H1 (cell line): ENCODE measurements around the gene AIDA. TPM values are rescaled to one million over a fixed set of nuclear protein-coding genes. Genes with fewer than 3 reads are reported as not detected.

Experiments
- CTCF ChIA-PET: fragments of 300-600 bp; sonication (Branson Sonifier 250); formaldehyde crosslinking; loops from one replicate; lab custom pipeline; 2021; ENCODE audit not compliant: partially characterized antibody; lab: Charles Lee
- POLR2A ChIA-PET: fragments of 300-600 bp; sonication (Branson Sonifier 250); formaldehyde crosslinking; loops from one replicate; lab custom pipeline; 2021; ENCODE audit warnings: inconsistent platforms; ENCODE audit not compliant: partially characterized antibody; lab: Charles Lee
- DNase-seq, 2 experiments: peaks; one replicate each; pipeline versions ENCODE4 v3.0.0 to v3.0.0-alpha.2; 2010 to 2022; ENCODE audit warnings: low spot score in 2 of 2, low read depth in 1 of 2, mixed read lengths in 1 of 2
- FAIRE-seq: peaks from 2 replicates; lab custom pipeline; 2011; peaks lifted over from hg19 to GRCh38; lab: Jason Lieb, UNC
- H2AFZ ChIP-seq: 2 replicates; pipeline ENCODE4 v1.8.1; 2012; ENCODE audit warnings: low read length, inconsistent platforms
- H2AK5ac ChIP-seq: 2 replicates; pipeline ENCODE4 v1.6.1; 2013; ENCODE audit warnings: low read depth, low read length
- H2BK120ac ChIP-seq: replicated peaks from 2 replicates; pipeline ENCODE3; 2013; ENCODE audit warnings: low read depth, low read length, inconsistent platforms
- H2BK12ac ChIP-seq: 2 replicates; pipeline ENCODE4 v1.6.1; 2013; ENCODE audit warnings: low read depth, low read length
- H2BK15ac ChIP-seq: 2 replicates; pipeline ENCODE4 v1.6.1; 2013; ENCODE audit warnings: low read length
- H2BK20ac ChIP-seq: 2 replicates; pipeline ENCODE4 v1.6.1; 2013; ENCODE audit warnings: low read length
- H2BK5ac ChIP-seq: 2 replicates; pipeline ENCODE4 v1.6.1; 2013; ENCODE audit warnings: low read depth, low read length
- H3K14ac ChIP-seq: 2 replicates; pipeline ENCODE4 v1.6.1; 2013; ENCODE audit warnings: inconsistent platforms; ENCODE audit not compliant: insufficient read length
- H3K18ac ChIP-seq: 2 replicates; pipeline ENCODE4 v1.6.1; 2013; ENCODE audit warnings: low read length; ENCODE audit errors: extremely low read depth
- H3K23ac ChIP-seq: 2 replicates; pipeline ENCODE4 v1.6.1; 2013; ENCODE audit warnings: inconsistent platforms; ENCODE audit not compliant: insufficient read length
- H3K23me2 ChIP-seq: 2 replicates; pipeline ENCODE4 v1.6.1; 2013; ENCODE audit warnings: low read depth, low read length
- H3K27ac ChIP-seq: 2 replicates; pipeline ENCODE4 v1.6.1; 2011; ENCODE audit warnings: low read depth, low read length, inconsistent platforms
- H3K27me3 ChIP-seq, 4 experiments: replicated peaks in 1 of 4; 1 replicate in 1 of 4; 2 replicates in 3 of 4; pipeline versions ENCODE4 v1.6.1 to v1.8.1; 2011 to 2013; ENCODE audit warnings: low read length in 3 of 4, mild to moderate bottlenecking in 3 of 4, inconsistent platforms in 2 of 4, mixed read lengths in 2 of 4, moderate library complexity in 1 of 4; ENCODE audit not compliant: control insufficient read depth in 3 of 4, insufficient read depth in 3 of 4; ENCODE audit errors: extremely low read depth in 1 of 4
- H3K36me3 ChIP-seq, 4 experiments: 2 replicates each; pipeline versions ENCODE4 v1.6.1 to v1.8.1; 2011 to 2013; ENCODE audit warnings: mild to moderate bottlenecking in 4 of 4, low read length in 3 of 4, moderate library complexity in 2 of 4, control low read depth in 1 of 4, inconsistent platforms in 1 of 4; ENCODE audit not compliant: insufficient read depth in 4 of 4, control insufficient read depth in 2 of 4
- H3K4ac ChIP-seq: replicated peaks from 2 replicates; pipeline ENCODE3; 2013; ENCODE audit warnings: low read length, low read depth, mixed read lengths, inconsistent platforms; ENCODE audit not compliant: insufficient read length
- H3K4me1 ChIP-seq, 4 experiments: replicated peaks in 1 of 4; 1 replicate in 1 of 4; 2 replicates in 3 of 4; pipeline versions ENCODE4 v1.6.1 to v1.8.1; 2011 to 2013; ENCODE audit warnings: low read length in 3 of 4, inconsistent platforms in 2 of 4, mixed read lengths in 1 of 4; ENCODE audit not compliant: insufficient read depth in 4 of 4, control insufficient read depth in 3 of 4
- H3K4me2 ChIP-seq, 2 experiments: 2 replicates each; pipeline versions ENCODE4 v1.6.1 to v1.8.1; 2011 to 2013; ENCODE audit warnings: low read depth in 2 of 2, low read length in 2 of 2, control low read depth in 1 of 2, inconsistent platforms in 1 of 2, mild to moderate bottlenecking in 1 of 2; ENCODE audit not compliant: insufficient read depth in 1 of 2
- H3K4me3 ChIP-seq, 4 experiments: fragments of 200-600, 300-600 bp in 1 of 4; sonication (generic), shearing (Covaris generic), sonication (Bioruptor Twin) in 1 of 4; 2 replicates each; pipeline versions ENCODE4 v1.5.1 to v1.8.1; 2011 to 2016; ENCODE audit warnings: low read length in 4 of 4, low read depth in 3 of 4, control low read depth in 2 of 4, inconsistent platforms in 2 of 4, mild to moderate bottlenecking in 2 of 4, mixed read lengths in 1 of 4, moderate library complexity in 1 of 4; ENCODE audit not compliant: insufficient read depth in 2 of 4; ENCODE audit errors: extremely low read depth in 1 of 4
- H3K56ac ChIP-seq: replicated peaks from 2 replicates; pipeline ENCODE3; 2013; ENCODE audit warnings: low read depth, mild to moderate bottlenecking, mixed read lengths, low read length, inconsistent platforms; ENCODE audit not compliant: insufficient read length
- H3K79me1 ChIP-seq: 2 replicates; pipeline ENCODE4 v1.6.1; 2013; ENCODE audit warnings: low read depth, low read length, control low read depth
- H3K79me2 ChIP-seq, 2 experiments: 2 replicates each; pipeline versions ENCODE4 v1.6.1 to v1.8.1; 2012 to 2013; ENCODE audit warnings: low read length in 2 of 2, mild to moderate bottlenecking in 2 of 2, inconsistent platforms in 1 of 2; ENCODE audit not compliant: insufficient read depth in 2 of 2, control insufficient read depth in 1 of 2
- H3K9ac ChIP-seq, 4 experiments: replicated peaks in 1 of 4; 1 replicate in 1 of 4; 2 replicates in 3 of 4; pipeline versions ENCODE4 v1.6.1 to v1.8.1; 2011 to 2013; ENCODE audit warnings: low read depth in 3 of 4, low read length in 3 of 4, control low read depth in 2 of 4, mild to moderate bottlenecking in 2 of 4, moderate library complexity in 2 of 4, inconsistent platforms in 1 of 4; ENCODE audit errors: extremely low read depth in 1 of 4
- H3K9me3 ChIP-seq, 2 experiments: 2 replicates each; pipeline versions ENCODE4 v1.6.1 to v1.8.1; 2012 to 2013; ENCODE audit warnings: mild to moderate bottlenecking in 2 of 2, moderate library complexity in 2 of 2, control low read depth in 1 of 2, inconsistent platforms in 1 of 2, low read depth in 1 of 2, low read length in 1 of 2, mixed read lengths in 1 of 2; ENCODE audit not compliant: insufficient read depth in 2 of 2
- H4K20me1 ChIP-seq, 2 experiments: replicated peaks in 1 of 2; 2 replicates each; pipeline versions ENCODE3 to v1.8.1; 2011 to 2013; ENCODE audit warnings: inconsistent platforms in 2 of 2, low read length in 2 of 2, mild to moderate bottlenecking in 1 of 2; ENCODE audit not compliant: insufficient read depth in 2 of 2, control insufficient read depth in 1 of 2
- H4K5ac ChIP-seq: 2 replicates; pipeline ENCODE4 v1.6.1; 2013; ENCODE audit warnings: low read length, low read depth, mixed read lengths, inconsistent platforms; ENCODE audit not compliant: insufficient read length
- H4K8ac ChIP-seq: 2 replicates; pipeline ENCODE4 v1.8.0; 2013; ENCODE audit warnings: mild to moderate bottlenecking, moderate library complexity, low read length, inconsistent platforms; ENCODE audit not compliant: insufficient read depth; ENCODE audit errors: extremely low read depth
- H4K91ac ChIP-seq: replicated peaks from 2 replicates; pipeline ENCODE3; 2013; ENCODE audit warnings: low read length, mixed read lengths, inconsistent platforms; ENCODE audit not compliant: insufficient read length
- NRF1 ChIP-seq: IDR thresholded peaks from 2 replicates; pipeline ENCODE4 v1.6.1; 2011; ENCODE audit warnings: mild to moderate bottlenecking, low read depth, low read length, improper control_type of control experiment
- WGBS, 2 experiments: shearing (Covaris generic) in 1 of 2; methylation state at CpG; one replicate each; pipeline versions ENCODE4 v1.1.6 to v1.1.7; 2013 to 2015; ENCODE audit warnings: low lambda C conversion rate in 2 of 2, mixed read lengths in 2 of 2, inconsistent platforms in 1 of 2, low coverage in 1 of 2, missing lambda C conversion rate in 1 of 2; ENCODE audit not compliant: insufficient replicate concordance in 2 of 2, insufficient coverage in 1 of 2, insufficient read length in 1 of 2; ENCODE audit errors: extremely low coverage in 1 of 2, missing lambda C conversion rate in 1 of 2; 5-methylcytosine and 5-hydroxymethylcytosine counted together
- polyA plus RNA-seq, 7 experiments: library from polyadenylated mRNA; depleted of rRNA in 3 of 7; stranded (reverse) in 5 of 7; unstranded in 2 of 7; fragments of >200 nt in 5 of 7; fragments of 200-250 nt in 2 of 7; gene quantifications; 1 replicate in 5 of 7; 2 replicates in 1 of 7; 4 replicates in 1 of 7; pipeline versions ENCODE4 v1.2.1 to v1.2.3, GENCODE V29; 2011 to 2013; ENCODE audit warnings: missing spikeins in 2 of 7, mixed read lengths in 2 of 7
- total RNA-seq: library from RNA; stranded (reverse); fragmentation: NEBNext Ultra II Directional; extraction: Animal tissue kit (Norgen Biotek cat#: 25700); gene quantifications from 2 replicates; pipeline ENCODE4 v1.2.1, GENCODE V29; 2021

Gene AIDA
- total and polyA plus RNA-seq, 2 of the 8 experiments (the other 6 are each of a cell fraction or from before 2014, with no cell fraction given) = 52.5 to 103 TPM

- Histone ChIP-seq H3K79me2 (peaks cover 0 to 55% of the 10 kb centered on the region in 2 experiments; a peak in 3 of 4 replicates), H3K4me3 (no peak overlapping the region), H3K23ac (no peak overlapping the region), H3K79me1 (no peaks in the 10 kb centered on the region), H3K18ac (no peak overlapping the region), H4K5ac (no peak overlapping the region), H2AK5ac (no peak overlapping the region), H3K36me3 (peaks cover 0 to 16% (median 6%) of the 10 kb centered on the region in 4 experiments; a peak in 3 of 8 replicates), H3K4ac (no peak overlapping the region), H3K14ac (no peak overlapping the region), H3K9me3 (peaks cover 0 to 3% of the 10 kb centered on the region in 2 experiments; a peak in 2 of 4 replicates), H3K27ac (no peak overlapping the region), H3K23me2 (no peaks in the 10 kb centered on the region), H3K27me3 (no peaks in the 10 kb centered on the region), H3K9ac (no peak overlapping the region), H4K91ac (no peak overlapping the region), H4K8ac (no peak overlapping the region), H4K20me1 (no peaks in the 10 kb centered on the region), H2BK5ac (no peak overlapping the region), H3K56ac (no peak overlapping the region), H2BK20ac (no peak overlapping the region), H2AFZ (no peak overlapping the region), H3K4me1 (no peaks in the 10 kb centered on the region), H2BK12ac (no peak overlapping the region), H2BK120ac (no peak overlapping the region), H2BK15ac (no peak overlapping the region), H3K4me2 (no peak overlapping the region)
- DNase-seq (no peak), FAIRE-seq (no peak)
- CTCF ChIA-PET = no interaction called here
- WGBS, 2 experiments = 100% methylated on average over 1 of the region's 1 CpG; no CpG with 5 or more reads in 1 of the 2 experiments
- POLR2A ChIA-PET = no interaction called here
- no peak for TF ChIP-seq NRF1
Observed at GRCh38 chr1:222704260-222704659, 8.0 kb downstream of the AIDA start.
